Stimulated activated CD4-positive, alpha-beta T cell treated with anti-CD3 and anti-CD28 coated beads, Interleukin-12 subunit alpha, Interleukin-12 subunit beta, amount 100 ng/mL, for 24 hours (primary cell): Measurements from ENCODE around the gene ITGB1BP1.
"Not testable (repeated sequence)": the region's sequence is repeated elsewhere in the genome, so short reads cannot be mapped to it uniquely, and the experiment has no call there.

Source experiments
- DNase-seq, 2 experiments: peaks; one replicate each; pipeline ENCODE4 v3.0.0-alpha.2; 2020; ENCODE audit warnings: low read depth in 2 of 2

ITGB1BP1 gene

DNA sequence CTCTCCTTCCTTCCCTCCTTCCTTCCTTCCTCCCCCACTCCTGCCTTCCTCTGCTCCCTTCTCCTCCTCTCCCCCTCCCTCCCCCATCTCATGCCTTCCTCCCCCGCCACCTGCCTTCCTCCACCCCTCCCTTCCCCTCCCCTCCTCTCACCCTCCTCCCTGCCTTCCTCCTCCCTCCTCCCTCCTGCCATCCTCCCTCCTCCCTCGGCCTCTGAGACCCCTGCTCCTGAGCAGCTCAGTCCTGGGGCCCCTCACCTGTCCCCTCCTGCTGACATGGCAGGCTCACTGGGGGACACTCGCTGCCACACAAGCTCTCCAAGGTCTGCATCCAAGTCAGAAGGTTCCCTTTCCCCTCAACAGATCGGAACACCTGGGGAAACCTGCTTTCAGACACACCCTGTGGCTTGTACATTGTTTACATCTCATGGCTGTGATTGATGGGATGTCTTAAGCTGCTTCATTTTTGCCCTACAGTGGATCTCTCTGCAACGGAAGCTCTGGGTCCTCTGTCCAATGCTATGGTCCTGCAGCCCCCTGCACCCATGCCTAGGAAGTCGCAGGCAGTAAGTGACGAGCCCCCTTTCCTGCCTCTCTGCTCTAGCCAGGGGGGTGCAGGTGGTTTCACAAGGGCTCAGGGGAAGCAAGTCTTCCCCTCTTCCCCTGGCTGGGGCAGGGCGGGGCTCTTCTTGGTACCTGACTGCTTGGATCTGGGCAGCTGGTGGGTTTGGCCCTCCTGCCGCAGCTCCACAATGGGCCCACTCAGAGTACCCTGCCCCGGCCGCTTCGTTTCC is 22.9 kb downstream of the ITGB1BP1 start:
- DNase-seq = no peak

- no peak for DNase-seq
Measured at GRCh38 chr2:9398881-9399780, 24.2 kb downstream of the ITGB1BP1 start.

GRCh38 chr2:9398251-9398650 is 25.1 kb downstream of the ITGB1BP1 start:
- not testable (repeated sequence) for DNase-seq

DNA sequence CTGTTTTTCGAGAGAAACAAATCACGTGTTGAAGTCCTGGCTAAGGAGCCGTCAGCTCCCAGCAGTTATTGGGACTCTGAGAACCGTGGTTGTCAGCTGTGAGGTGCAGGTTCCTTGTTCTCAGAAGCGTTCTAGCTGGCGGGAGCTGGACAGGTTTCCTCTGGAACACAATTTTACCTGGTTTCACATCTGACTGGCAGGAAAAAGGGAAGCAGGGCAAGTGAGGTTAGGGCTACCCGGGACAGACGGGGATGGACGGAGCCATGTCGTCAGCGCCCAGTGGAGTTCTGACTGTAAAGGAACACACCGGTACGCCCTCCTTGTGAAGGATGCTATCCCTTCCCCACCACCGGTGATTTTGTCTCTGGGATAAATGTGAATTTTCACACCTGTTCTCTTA is 26.1 kb downstream of the ITGB1BP1 start:
- DNase-seq = no peak

- no peak for DNase-seq
Measured at GRCh38 chr2:9394816-9395215, 28.5 kb downstream of the ITGB1BP1 start.

DNA sequence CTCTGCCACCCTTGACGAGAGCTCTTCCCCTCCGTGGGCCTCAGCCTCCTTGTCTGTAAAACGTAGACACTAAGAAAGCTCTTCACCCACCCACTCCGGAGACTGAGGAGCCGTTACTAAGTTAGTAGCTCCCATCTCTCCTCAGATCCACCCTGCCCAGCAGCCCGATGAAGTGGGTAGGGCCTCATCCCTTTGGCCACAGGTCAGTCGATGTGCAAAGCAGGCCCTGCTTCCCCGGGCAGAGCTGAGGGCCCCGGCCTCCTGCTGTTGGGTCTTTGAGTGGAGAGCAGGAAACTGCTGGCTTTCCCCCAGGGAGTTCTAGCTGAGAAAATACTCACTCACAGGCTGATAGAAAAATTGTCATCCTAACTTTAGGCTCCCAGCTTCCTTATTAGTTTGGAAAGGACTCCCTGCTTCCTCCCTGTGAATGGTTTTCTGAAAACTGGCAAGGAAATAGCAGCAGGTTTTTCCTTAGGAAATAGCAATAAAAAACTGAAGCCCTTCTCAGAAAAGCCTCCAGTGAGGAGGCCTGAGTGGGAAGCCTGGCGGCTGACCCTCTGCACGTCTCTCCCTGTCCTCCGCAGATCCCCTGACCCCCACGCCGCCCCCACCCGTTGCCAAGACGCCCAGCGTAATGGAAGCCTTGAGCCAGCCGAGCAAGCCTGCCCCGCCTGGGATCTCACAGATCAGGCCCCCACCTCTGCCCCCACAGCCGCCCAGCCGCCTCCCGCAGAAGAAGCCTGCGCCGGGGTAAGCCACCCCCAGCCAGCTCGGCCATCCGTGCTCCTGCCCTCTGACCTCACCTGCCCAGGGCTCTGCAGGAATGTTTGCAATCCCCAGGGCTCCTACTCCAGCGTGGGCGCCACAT is 30.2 kb downstream of the ITGB1BP1 start:
- no peak for DNase-seq

- no peak for DNase-seq
Measured at GRCh38 chr2:9391961-9392720, 31.2 kb downstream of the ITGB1BP1 start.

GRCh38 chr2:9390991-9391390 is 32.3 kb downstream of the ITGB1BP1 start:
- no peak for DNase-seq

DNA sequence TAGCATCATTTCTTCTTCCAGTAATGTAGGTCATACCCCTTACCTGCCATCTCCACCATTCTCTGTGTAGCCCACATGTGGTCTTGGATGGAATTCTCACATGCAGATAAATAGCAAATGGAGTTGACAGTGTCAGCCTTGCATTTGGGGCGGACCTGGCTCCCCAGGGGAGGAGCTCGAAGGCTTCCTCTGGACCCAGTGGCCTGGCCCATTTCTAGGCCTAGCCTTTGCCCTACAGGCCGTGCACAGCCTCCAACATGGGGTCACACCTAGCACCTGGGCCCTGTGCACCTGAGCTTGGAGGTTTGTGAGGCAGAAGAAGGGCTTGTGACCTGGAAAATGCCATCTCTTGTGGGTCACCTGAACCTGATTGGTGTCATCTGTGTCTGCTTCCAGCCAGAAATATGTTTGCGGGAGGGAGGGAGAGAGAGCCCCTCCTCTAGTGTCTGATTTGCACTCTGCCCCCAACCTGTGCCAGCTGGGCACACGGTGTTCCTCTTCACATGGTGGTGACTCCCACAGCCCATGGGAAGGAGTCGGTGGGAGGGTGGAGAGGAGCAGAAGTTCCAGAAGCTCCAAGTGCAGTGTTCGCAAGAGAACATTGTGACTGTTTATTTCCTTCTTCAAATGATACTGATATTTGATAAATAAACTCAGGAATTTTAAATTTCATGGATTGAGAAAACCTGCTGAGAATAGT is 33.0 kb downstream of the ITGB1BP1 start:
- no peak for DNase-seq

- DNase-seq = no peak
Measured at GRCh38 chr2:9388950-9389911, 34.1 kb downstream of the ITGB1BP1 start.

- DNase-seq = no peak
Measured at GRCh38 chr2:9388199-9388681, 35.1 kb downstream of the ITGB1BP1 start.

DNA sequence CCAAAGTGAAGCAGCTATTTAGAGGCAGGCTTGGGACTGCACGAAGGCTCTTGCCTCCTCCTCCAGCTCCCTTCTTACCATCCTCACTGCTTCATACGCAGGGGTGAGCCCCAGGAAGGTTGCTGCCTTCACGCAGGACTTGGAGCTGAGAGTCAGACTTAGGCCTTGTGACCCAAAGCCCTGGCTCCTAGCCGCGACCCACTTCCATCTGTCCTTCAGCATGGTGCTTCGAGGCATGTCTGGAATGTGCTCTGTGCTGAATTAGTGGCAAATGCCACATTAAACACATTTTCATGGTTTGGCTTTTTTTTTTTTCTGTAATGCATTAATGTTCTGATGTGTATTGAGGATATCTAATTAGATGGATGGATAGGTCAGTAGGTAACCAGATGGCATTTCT is 37.5 kb downstream of the ITGB1BP1 start:
- DNase-seq = no peak

GRCh38 chr2:9384521-9384920 is 38.8 kb downstream of the ITGB1BP1 start:
- DNase-seq = no peak

DNA sequence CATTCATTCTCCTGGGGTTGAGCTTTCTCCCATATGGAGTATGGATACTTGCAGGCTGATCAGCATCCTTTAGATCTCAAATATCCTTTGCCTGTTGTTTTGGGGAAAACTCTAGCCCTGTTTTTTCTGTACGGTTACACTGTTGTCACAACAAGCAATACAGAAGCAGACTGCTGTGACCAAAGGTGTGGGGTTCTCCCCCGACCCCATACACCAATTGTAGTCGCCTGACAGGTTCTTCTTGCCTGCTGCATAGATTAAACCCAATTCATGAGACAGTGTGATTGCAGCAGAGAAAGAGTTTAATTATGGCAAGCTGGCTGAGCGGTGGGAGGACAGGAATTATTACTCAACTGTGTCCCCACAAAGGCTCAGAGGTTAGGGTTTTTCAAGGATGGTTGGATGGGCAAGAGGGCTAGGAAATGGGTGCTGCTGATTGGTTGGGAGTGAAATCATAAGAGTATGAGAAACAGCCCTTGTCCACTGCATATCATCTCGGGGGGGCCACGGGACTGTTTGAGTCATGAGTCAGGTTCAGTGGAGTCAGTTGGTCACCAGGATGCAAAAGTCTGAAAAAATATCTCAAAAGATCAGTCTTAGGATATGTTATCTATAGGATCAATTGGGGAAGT is 40.6 kb downstream of the ITGB1BP1 start:
- no peak for DNase-seq

DNA sequence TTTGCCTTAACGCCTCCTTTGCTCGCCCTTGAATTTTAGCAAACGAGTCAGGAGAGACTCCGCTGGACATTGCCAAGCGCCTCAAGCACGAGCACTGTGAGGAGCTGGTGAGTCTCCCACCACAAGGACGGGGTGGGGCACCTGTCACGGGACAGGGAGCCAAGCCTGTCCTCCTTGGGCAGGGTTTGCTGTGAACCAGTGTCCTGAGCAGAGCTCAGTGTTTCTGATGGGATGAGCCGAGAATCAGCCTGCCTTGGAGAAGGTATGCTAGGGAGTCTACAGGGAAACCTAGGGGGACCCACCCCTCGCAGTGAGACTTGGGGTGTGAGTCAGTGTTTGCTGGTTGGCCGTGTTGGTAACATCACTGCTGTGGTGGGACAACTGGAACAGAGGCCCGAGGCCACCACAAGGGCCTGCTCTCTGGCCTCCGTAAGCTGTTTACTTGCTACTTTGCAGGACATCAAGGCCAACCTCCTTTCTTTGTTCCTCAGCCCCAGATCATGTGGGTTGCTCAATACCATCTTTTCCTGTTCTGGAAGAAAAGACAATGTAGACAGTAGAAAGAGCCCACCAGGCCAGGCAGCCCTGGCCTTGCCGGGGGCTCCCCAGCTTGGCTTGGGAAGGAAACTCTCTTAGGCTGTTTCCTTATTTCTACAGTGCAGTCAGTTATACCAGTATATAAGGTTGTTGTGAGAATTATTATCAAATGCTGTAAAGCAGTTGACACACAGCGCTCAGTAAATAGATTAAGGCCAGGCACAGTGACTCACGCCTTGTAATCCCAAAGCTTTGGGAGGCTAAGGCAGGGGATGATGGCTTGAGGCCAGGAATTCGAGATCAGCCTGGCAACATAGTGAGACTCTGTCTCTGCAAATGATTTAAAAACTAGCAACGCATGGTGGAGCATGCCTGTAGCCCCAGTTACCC is 42.4 kb downstream of the ITGB1BP1 start:
- DNase-seq = no peak

DNA sequence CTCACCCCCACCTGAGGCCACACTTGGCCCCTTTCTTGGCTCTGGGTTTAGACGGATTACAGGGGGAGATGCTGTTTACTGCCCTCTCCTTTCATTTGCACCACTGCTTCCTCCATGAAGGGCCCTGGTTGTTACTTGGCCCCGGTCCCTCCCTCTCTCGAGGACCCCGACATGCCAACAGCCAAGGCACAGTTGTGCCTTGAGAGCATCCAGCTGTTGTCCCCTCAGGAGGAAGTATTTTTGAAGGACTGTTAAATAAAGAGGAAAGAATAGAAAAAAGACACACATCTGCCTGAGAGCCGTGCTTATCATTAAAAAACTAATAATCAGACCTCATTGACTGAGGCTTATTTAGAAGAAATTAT is 44.0 kb downstream of the ITGB1BP1 start:
- DNase-seq = no peak
